Measurements from ENCODE around the gene RUVBL2. TPM values are rescaled to one million over a fixed set of nuclear protein-coding genes. Genes with fewer than 3 reads are reported as not detected.

Gene RUVBL2
- total and polyA plus RNA-seq, 8 donors: 0.58 to 96.0 (median 61.2) TPM

DNA sequence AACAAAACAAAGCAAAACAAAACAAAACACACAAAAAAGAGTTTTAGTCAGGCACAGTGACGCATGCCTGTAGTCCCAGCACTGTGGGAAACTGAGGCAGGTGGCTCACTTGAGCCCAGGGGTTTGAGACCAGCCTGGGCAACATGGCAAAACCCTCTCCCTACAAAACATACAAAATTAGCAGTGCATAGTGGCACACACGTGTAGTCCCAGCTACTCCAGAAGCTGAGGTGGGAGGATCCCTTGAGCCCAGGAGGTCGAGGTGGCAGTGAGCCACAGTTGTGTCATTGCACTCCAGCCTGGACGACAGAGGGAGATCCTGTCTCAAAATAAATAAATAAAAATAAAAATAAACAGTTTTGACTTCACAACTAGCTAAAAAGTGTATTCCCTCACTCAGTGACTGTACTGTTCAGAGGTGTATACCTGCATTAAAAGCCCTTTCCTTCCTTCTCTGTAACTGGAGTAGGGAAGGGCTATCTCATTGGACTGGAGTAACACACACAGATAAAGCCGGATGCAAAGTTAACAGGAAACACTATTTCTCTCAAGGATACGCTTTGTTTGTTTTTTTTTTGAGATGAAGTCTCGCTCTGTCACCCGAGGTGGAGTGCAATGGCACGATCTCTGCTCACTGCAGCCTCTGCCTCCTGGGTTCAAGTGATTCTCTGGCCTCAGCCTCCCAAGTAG, 42.7 kb upstream of the RUVBL2 start:
- no peak for TF ChIP-seq CTCF (IDR thresholded peaks at IDR 0.05)
- no peak for TF ChIP-seq POLR2A (IDR thresholded peaks at IDR 0.05)
- TF ChIP-seq POLR2AphosphoS5 (IDR thresholded peaks at IDR 0.05): no peak
- Histone ChIP-seq H3K4me1 (peaks cover 7 to 23% (median 15%) of the 10 kb centered on the region in 4 donors), H3K36me3 (peaks cover 0 to under 1% (median under 1%) of the 10 kb centered on the region in 4 donors), H3K4me3 (no peak overlapping the region), H3K27me3 (no peaks in the 10 kb centered on the region), H3K27ac (peak overlapping the region in 1 of 5 donors; percentile 9), H3K9me3 (peaks cover 0 to 8% (median 3%) of the 10 kb centered on the region in 4 donors)
- intact Hi-C loops (cut with DNase I; ENCODE audit: low total_unique reads): no loop called here
- WGBS, 5 donors: 27 to 44% (median 29%) methylated on average over 9 of the region's 9 CpGs
- peak in 1 of 2 donors; percentile 64 for DNase-seq

DNA sequence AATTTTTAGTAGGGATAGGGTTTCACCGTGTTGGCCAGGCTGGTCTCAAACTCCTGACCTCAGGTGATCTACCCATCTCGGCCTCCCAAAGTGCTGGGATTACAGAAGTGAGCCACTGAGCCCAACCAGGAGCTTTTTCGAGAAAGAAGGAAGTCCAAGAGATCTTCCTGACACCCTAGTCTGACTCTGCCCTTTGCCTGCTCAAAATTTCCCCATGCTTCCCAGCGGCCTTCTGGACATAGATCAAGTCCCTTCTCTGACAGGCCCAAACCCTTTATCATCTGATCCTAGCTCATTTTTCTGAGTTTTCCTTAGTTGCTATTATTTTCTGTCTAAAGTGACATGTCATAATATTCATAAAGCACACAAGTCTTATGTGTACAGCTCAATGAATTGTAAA, 40.5 kb upstream of the RUVBL2 start:
- H3K4me3 ChIP-seq: no peak overlapping the region
- H3K36me3 ChIP-seq: peaks cover 0 to 12% (median 3%) of the 10 kb centered on the region in 4 donors
- no peaks in the 10 kb centered on the region for H3K9me3 ChIP-seq
- H3K27me3 ChIP-seq: no peaks in the 10 kb centered on the region
- WGBS, 5 donors: 73 to 85% (median 81%) methylated on average over 4 of the region's 4 CpGs
- TF ChIP-seq CTCF (IDR thresholded peaks at IDR 0.05) (no peak), EP300 (IDR thresholded peaks at IDR 0.05) (no peak), POLR2AphosphoS5 (IDR thresholded peaks at IDR 0.05) (no peak), POLR2A (IDR thresholded peaks at IDR 0.05) (no peak)
- H3K4me1 ChIP-seq: peaks cover 9 to 28% (median 20%) of the 10 kb centered on the region in 4 donors
- intact Hi-C loops (cut with DNase I; ENCODE audit: low total_unique reads): no loop called here
- H3K27ac ChIP-seq: peak overlapping the region in 1 of 5 donors; percentile 89
- no peak for DNase-seq

- WGBS, 5 donors: 34 to 49% (median 45%) methylated on average over 11 of the region's 11 CpGs
- Histone ChIP-seq H3K27ac (peak overlapping the region; percentile 81 to 89 (median 88)), H3K27me3 (no peaks in the 10 kb centered on the region), H3K36me3 (peaks cover 0 to 12% (median 3%) of the 10 kb centered on the region in 4 donors), H3K9me3 (no peaks in the 10 kb centered on the region), H3K4me3 (peak overlapping the region; percentile 68 to 98 (median 79)), H3K4me1 (peaks cover 9 to 28% (median 20%) of the 10 kb centered on the region in 4 donors)
- DNase-seq: no peak
- intact Hi-C loops (cut with DNase I; ENCODE audit: low total_unique reads): no loop called here
- TF ChIP-seq EP300 (IDR thresholded peaks at IDR 0.05) (no peak), POLR2A (IDR thresholded peaks at IDR 0.05) (no peak), CTCF (IDR thresholded peaks at IDR 0.05) (no peak), POLR2AphosphoS5 (IDR thresholded peaks at IDR 0.05) (no peak)
Measured at GRCh38 chr19:48953990-48954594, 39.6 kb upstream of the RUVBL2 start.

DNA sequence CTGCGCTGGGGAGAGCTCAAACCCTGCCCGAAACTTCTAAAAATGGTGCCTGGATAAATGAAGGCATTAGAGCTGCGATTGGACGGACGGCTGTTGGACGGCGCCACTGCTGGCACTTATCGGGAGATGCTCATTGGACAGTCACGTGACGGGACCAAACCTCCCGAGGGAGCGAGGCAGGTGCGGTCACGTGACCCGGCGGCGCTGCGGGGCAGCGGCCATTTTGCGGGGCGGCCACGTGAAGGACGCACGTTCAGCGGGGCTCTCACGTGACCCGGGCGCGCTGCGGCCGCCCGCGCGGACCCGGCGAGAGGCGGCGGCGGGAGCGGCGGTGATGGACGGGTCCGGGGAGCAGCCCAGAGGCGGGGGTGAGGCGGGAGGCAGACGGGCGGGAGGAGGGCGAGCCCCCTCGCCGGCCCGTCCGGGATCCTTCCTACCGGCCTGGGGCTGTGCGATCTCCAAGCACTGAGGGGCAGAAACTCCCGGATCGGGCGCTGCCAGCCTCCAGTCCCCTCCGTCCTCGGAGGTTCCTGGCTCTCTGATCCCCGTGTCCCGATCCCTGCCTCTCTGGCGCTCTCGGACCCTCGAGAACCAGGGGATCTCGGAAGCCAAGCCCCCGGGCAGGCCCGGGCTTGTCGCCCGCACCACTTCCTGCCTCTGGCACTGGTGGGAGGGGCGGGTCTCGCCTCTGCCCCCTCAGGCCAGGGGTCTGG, 38.9 kb upstream of the RUVBL2 start, which contains the start of gene BAX:
Gene BAX, plus strand, starts transcription at position 281 of the 713 bp plus-strand sequence. Its CDS starts 54 bp downstream, at position 335.
- 0 to 1% (median 0%) methylated on average over 19 to 69 of the region's 71 CpGs for WGBS, 5 donors
- Histone ChIP-seq H3K4me3 (peak within 1 kb of the TSS; percentile 68 to 98 (median 79)), H3K36me3 (peaks cover 0 to 12% (median 3%) of the 10 kb centered on the region in 4 donors), H3K9me3 (no peaks in the 10 kb centered on the region), H3K4me1 (peaks cover 9 to 33% (median 20%) of the 10 kb centered on the region in 4 donors), H3K27ac (peak within 1 kb of the TSS; percentile 81 to 89 (median 88)), H3K27me3 (no peaks in the 10 kb centered on the region)
- TF ChIP-seq POLR2AphosphoS5 (IDR thresholded peaks at IDR 0.05): peak; percentile 83 to 97 (median 94)
- TF ChIP-seq EP300 (IDR thresholded peaks at IDR 0.05): no peak
- peak; percentile 98 to 99 for DNase-seq
- intact Hi-C loops (cut with DNase I; ENCODE audit: low total_unique reads): no loop called here
